ENCODE data around the gene TRIM39. TPM values are rescaled to one million over a fixed set of nuclear protein-coding genes. Genes with fewer than 3 reads are reported as not detected.

The TRIM39 gene
- total and polyA plus RNA-seq, 9 of the 15 experiments (the other 6 are each of a cell fraction or from before 2014, with no cell fraction given): 5.6 to 17.7 (median 12.8) TPM

DNA sequence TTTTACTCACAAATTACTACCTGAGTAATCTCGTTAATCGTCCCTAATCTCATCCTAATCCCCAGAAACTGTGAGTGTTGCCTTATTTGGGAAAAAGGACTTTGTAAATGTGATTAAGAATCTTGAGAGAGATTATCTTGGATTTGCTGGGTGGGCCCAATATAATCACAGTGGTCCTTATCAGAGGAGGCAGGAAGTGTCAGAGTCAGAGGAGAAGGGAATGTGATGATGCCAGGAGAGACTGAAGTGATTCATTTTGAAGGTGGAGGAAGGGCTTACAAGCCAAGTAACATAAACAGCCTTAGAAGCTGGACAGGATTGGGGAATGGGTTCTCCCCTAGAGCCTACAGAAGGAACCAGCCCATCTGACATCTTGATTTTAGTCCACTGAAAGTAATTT lies 34.9 kb downstream of the TRIM39 start:
- POLR2A ChIA-PET: interaction anchor here (1.0 kb wide), 1 partner anchor 14 kb away, joined by 3 read pairs; no protein-coding TSS in a partner anchor
- no peak for ATAC-seq
- no TSS peak for BruUV-seq (replicated peaks)
- Histone ChIP-seq H3K27ac (ENCODE audit: extremely low read depth, low read depth, low read length) (no peak overlapping the region), H3K4me1 (replicated peaks in 1 of 2; ENCODE audit: control insufficient read depth in 2 of 2, insufficient read depth in 2 of 2, low read length in 2 of 2) (peaks cover 0 to 5% of the 10 kb centered on the region in 2 experiments; a peak in 3 of 5 replicates), H3K36me3 (ENCODE audit: control insufficient read depth, insufficient read depth, low read length) (no peaks in the 10 kb centered on the region), H3K9me1 (ENCODE audit: control insufficient read depth, insufficient read depth, low read length) (no peaks in the 10 kb centered on the region), H3K79me2 (ENCODE audit: control insufficient read depth, insufficient read depth, low read length) (no peaks in the 10 kb centered on the region), H4K20me1 (replicated peaks; ENCODE audit: control insufficient read depth, insufficient read depth, low read length) (no peaks in the 10 kb centered on the region), H3K9me3 (replicated peaks; ENCODE audit: control insufficient read depth, insufficient read depth, low read depth, low read length) (no peaks in the 10 kb centered on the region), H3K9ac (ENCODE audit: insufficient read depth in 1 of 2, low read depth in 2 of 2, low read length in 2 of 2) (no peak overlapping the region), H2AFZ (ENCODE audit: low read depth, low read length) (no peak overlapping the region), H3K27me3 (ENCODE audit: control insufficient read depth in 2 of 2, insufficient read depth in 2 of 2, low read length in 2 of 2) (peaks cover 25 to 38% of the 10 kb centered on the region in 2 experiments), H3K4me3 (no peak overlapping the region), H3K4me2 (ENCODE audit: insufficient read depth, low read length) (no peak overlapping the region)
- DNase-seq (ENCODE audit: extremely low read depth in 1 of 4, low spot score in 3 of 4): no peak
- CTCF ChIA-PET (ENCODE audit: low intra/inter-chr PET ratio): interaction anchor here (0.6 kb wide), 1 partner anchor 470 kb away, joined by 3 read pairs; no protein-coding TSS in a partner anchor
- intact Hi-C loops (cut with micrococcal nuclease) (no loop called here), in situ Hi-C loops (cut with MboI) (no loop called here)
- no peak for FAIRE-seq
- 0% methylated on average over 2 of the region's 2 CpGs for WGBS (ENCODE audit: insufficient coverage, low coverage, missing lambda C conversion rate)
- TF ChIP-seq SMARCA4 (IDR thresholded peaks at IDR 0.05): no peak
- TF ChIP-seq ZNF311 (CRISPR knock-in tag; IDR thresholded peaks at IDR 0.05): no peak
- TF ChIP-seq TBL1XR1 (IDR thresholded peaks at IDR 0.05; ENCODE audit: low read length in 2 of 2): no peak
- TF ChIP-seq TRIM24 (IDR thresholded peaks at IDR 0.05): no peak
- no peak for TF ChIP-seq HNRNPH1 (optimal IDR thresholded peaks at IDR 0.05; ENCODE audit: low read depth, low read length)
- TF ChIP-seq, protein P1, sequence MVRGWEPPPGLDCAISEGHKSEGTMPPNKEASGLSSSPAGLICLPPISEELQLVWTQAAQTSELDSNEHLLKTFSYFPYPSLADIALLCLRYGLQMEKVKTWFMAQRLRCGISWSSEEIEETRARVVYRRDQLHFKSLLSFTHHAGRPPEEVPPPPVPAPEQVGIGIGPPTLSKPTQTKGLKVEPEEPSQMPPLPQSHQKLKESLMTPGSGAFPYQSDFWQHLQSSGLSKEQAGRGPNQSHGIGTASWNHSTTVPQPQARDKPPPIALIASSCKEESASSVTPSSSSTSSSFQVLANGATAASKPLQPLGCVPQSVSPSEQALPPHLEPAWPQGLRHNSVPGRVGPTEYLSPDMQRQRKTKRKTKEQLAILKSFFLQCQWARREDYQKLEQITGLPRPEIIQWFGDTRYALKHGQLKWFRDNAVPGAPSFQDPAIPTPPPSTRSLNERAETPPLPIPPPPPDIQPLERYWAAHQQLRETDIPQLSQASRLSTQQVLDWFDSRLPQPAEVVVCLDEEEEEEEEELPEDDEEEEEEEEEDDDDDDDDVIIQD (CRISPR knock-in tag; IDR thresholded peaks at IDR 0.05): no peak
- TF ChIP-seq RBM39 (optimal IDR thresholded peaks at IDR 0.05; ENCODE audit: low read depth, low read length): no peak
- TF ChIP-seq E2F3 (CRISPR knock-in tag; IDR thresholded peaks at IDR 0.05): no peak
- TF ChIP-seq, protein P2, sequence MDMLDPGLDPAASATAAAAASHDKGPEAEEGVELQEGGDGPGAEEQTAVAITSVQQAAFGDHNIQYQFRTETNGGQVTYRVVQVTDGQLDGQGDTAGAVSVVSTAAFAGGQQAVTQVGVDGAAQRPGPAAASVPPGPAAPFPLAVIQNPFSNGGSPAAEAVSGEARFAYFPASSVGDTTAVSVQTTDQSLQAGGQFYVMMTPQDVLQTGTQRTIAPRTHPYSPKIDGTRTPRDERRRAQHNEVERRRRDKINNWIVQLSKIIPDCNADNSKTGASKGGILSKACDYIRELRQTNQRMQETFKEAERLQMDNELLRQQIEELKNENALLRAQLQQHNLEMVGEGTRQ (CRISPR knock-in tag; IDR thresholded peaks at IDR 0.05): no peak
